ENCODE results near the gene COX14.

Gene COX14

GRCh38 chr12:50102646-50103309, 9.3 kb upstream of the COX14 start:
- ChIA-PET CTCF (interaction anchor here (0.7 to 3.9 kb wide), 4 partner anchors 8 to 98 kb away, joined by 3 to 33 read pairs (median 4); partner anchors contain the start of gene COX14), POLR2A (interaction anchor here (1.0 to 1.8 kb wide), 3 partner anchors 10 to 65 kb away, joined by 3 to 10 read pairs (median 10); partner anchors contain the start of genes CERS5, COX14 and SMARCD1)
- no peak for DNase-seq (ENCODE audit: extremely low spot score)
- TF ChIP-seq FOXM1 (IDR thresholded peaks at IDR 0.05; ENCODE audit: borderline replicate concordance) (no peak), BHLHE40 (IDR thresholded peaks at IDR 0.05; ENCODE audit: borderline replicate concordance) (no peak), ARNT (IDR thresholded peaks at IDR 0.05) (no peak), L3MBTL2 (conservative IDR thresholded peaks at IDR 0.05) (no peak), LEF1 (IDR thresholded peaks at IDR 0.05; ENCODE audit: borderline replicate concordance) (no peak), TARDBP (IDR thresholded peaks at IDR 0.05) (no peak), HDGF (IDR thresholded peaks at IDR 0.05; ENCODE audit: borderline replicate concordance) (no peak), ELF4 (IDR thresholded peaks at IDR 0.05) (no peak), CTBP1 (IDR thresholded peaks at IDR 0.05; ENCODE audit: borderline replicate concordance) (no peak), ZNF384 (IDR thresholded peaks at IDR 0.05) (no peak), FOXK2 (IDR thresholded peaks at IDR 0.05) (no peak), SP1 (IDR thresholded peaks at IDR 0.05) (no peak), SUZ12 (IDR thresholded peaks at IDR 0.05) (no peak), FOXA1 (IDR thresholded peaks at IDR 0.05) (no peak), PKNOX1 (IDR thresholded peaks at IDR 0.05) (no peak), NFRKB (IDR thresholded peaks at IDR 0.05) (no peak)

- no peak for TF ChIP-seq NFRKB (IDR thresholded peaks at IDR 0.05)
- TF ChIP-seq FOXM1 (IDR thresholded peaks at IDR 0.05; ENCODE audit: borderline replicate concordance), result no peak
- TF ChIP-seq SUZ12 (IDR thresholded peaks at IDR 0.05), result no peak
- no peak for TF ChIP-seq FOXA1 (IDR thresholded peaks at IDR 0.05)
- POLR2A ChIA-PET, result interaction anchor here (1.0 to 1.8 kb wide), 3 partner anchors 9 to 64 kb away, joined by 3 to 10 read pairs (median 10); partner anchors contain the start of genes CERS5, COX14 and SMARCD1
- DNase-seq (ENCODE audit: extremely low spot score), result no peak
- CTCF ChIA-PET, result interaction anchor here (0.7 to 3.9 kb wide), 4 partner anchors 8 to 136 kb away, joined by 3 to 33 read pairs (median 4); partner anchors contain the start of gene COX14
Measured at GRCh38 chr12:50103351-50103750, 8.7 kb upstream of the COX14 start.

GRCh38 chr12:50103767-50104321, 8.2 kb upstream of the COX14 start, which contains the start of gene GPD1:
GPD1 (plus strand) TSS chr12:50104008; CDS start chr12:50104051, 43 bp downstream.
- ChIA-PET POLR2A (interaction anchor here (1.5 to 1.8 kb wide), 2 partner anchors 9 to 63 kb away, joined by 10 read pairs; partner anchors contain the start of genes CERS5 and COX14), CTCF (interaction anchor here (0.7 to 3.9 kb wide), 4 partner anchors 7 to 137 kb away, joined by 3 to 33 read pairs (median 4); partner anchors contain the start of gene COX14)
- no peak for DNase-seq (ENCODE audit: extremely low spot score)
- TF ChIP-seq BHLHE40 (IDR thresholded peaks at IDR 0.05; ENCODE audit: borderline replicate concordance) (no peak), FOXM1 (IDR thresholded peaks at IDR 0.05; ENCODE audit: borderline replicate concordance) (no peak), NFRKB (IDR thresholded peaks at IDR 0.05) (no peak), FOXK2 (IDR thresholded peaks at IDR 0.05) (no peak), ARNT (IDR thresholded peaks at IDR 0.05) (no peak), ELF4 (IDR thresholded peaks at IDR 0.05) (no peak), SUZ12 (IDR thresholded peaks at IDR 0.05) (no peak)

GRCh38 chr12:50104417-50105366, 7.3 kb upstream of the COX14 start:
- DNase-seq (ENCODE audit: extremely low spot score), result no peak
- no peak for TF ChIP-seq NFRKB (IDR thresholded peaks at IDR 0.05)
- TF ChIP-seq HDGF (IDR thresholded peaks at IDR 0.05; ENCODE audit: borderline replicate concordance), result no peak
- no peak for TF ChIP-seq TARDBP (IDR thresholded peaks at IDR 0.05)
- TF ChIP-seq SUZ12 (IDR thresholded peaks at IDR 0.05), result no peak
- no peak for TF ChIP-seq L3MBTL2 (conservative IDR thresholded peaks at IDR 0.05)
- no peak for TF ChIP-seq FOXA1 (IDR thresholded peaks at IDR 0.05)
- no peak for TF ChIP-seq BHLHE40 (IDR thresholded peaks at IDR 0.05; ENCODE audit: borderline replicate concordance)
- no peak for TF ChIP-seq FOXK2 (IDR thresholded peaks at IDR 0.05)
- TF ChIP-seq CTBP1 (IDR thresholded peaks at IDR 0.05; ENCODE audit: borderline replicate concordance), result no peak
- ChIA-PET CTCF (interaction anchor here (0.5 to 1.1 kb wide), 2 partner anchors 138 to 224 kb away, joined by 3 to 6 read pairs; no protein-coding TSS in a partner anchor), POLR2A (interaction anchor here (1.5 to 1.8 kb wide), 2 partner anchors 8 to 63 kb away, joined by 10 read pairs; partner anchors contain the start of genes CERS5 and COX14)

GRCh38 chr12:50105913-50106450, 6.1 kb upstream of the COX14 start:
- POLR2A ChIA-PET, result interaction anchor here (1.0 kb wide), 1 partner anchor 21 kb away, joined by 6 read pairs; the partner anchor contains the start of gene SMARCD1
- no peak for TF ChIP-seq ELF4 (IDR thresholded peaks at IDR 0.05)
- CTCF ChIA-PET, result no interaction called here
- DNase-seq (ENCODE audit: extremely low spot score), result no peak

- ChIA-PET CTCF (no interaction called here), POLR2A (interaction anchor here (1.0 kb wide), 1 partner anchor 22 kb away, joined by 6 read pairs; the partner anchor contains the start of gene SMARCD1)
- TF ChIP-seq SP1 (IDR thresholded peaks at IDR 0.05) (no peak), FOXA1 (IDR thresholded peaks at IDR 0.05) (no peak), CTBP1 (IDR thresholded peaks at IDR 0.05; ENCODE audit: borderline replicate concordance) (no peak), PKNOX1 (IDR thresholded peaks at IDR 0.05) (no peak), ZNF384 (IDR thresholded peaks at IDR 0.05) (no peak), SUZ12 (IDR thresholded peaks at IDR 0.05) (no peak), BHLHE40 (IDR thresholded peaks at IDR 0.05; ENCODE audit: borderline replicate concordance) (no peak)
- no peak for DNase-seq (ENCODE audit: extremely low spot score)
Measured at GRCh38 chr12:50106907-50107306, 5.1 kb upstream of the COX14 start.
